H1 (cell line): Measurements from ENCODE around the gene VPS52. TPM values are rescaled to one million over a fixed set of nuclear protein-coding genes. Genes with fewer than 3 reads are reported as not detected.

ENCODE experiments used
- BACH1 ChIP-seq: IDR thresholded peaks from 2 replicates; pipeline ENCODE4 v1.6.1; 2012; ENCODE audit warnings: low read length, improper control_type of control experiment
- BCL11A ChIP-seq, 2 experiments: IDR thresholded peaks; one replicate each; pipeline ENCODE4 v1.6.1; 2011; ENCODE audit warnings: low read depth in 2 of 2, low read length in 2 of 2, mild to moderate bottlenecking in 2 of 2
- CREB1 ChIP-seq: IDR thresholded peaks from 2 replicates; pipeline ENCODE4 v1.6.1; 2012; ENCODE audit warnings: inconsistent platforms
- CTBP2 ChIP-seq: IDR thresholded peaks from 2 replicates; pipeline ENCODE4 v1.7.0; 2011; ENCODE audit warnings: borderline replicate concordance, mild to moderate bottlenecking, moderate library complexity, mixed read lengths, low read length; ENCODE audit not compliant: insufficient read depth, insufficient read length
- E2F6 ChIP-seq: IDR thresholded peaks from 2 replicates; pipeline ENCODE4 v1.6.1; 2012; ENCODE audit warnings: inconsistent platforms
- EGR1 ChIP-seq: IDR thresholded peaks from 2 replicates; pipeline ENCODE4 v1.6.1; 2011; ENCODE audit warnings: low read depth, low read length, borderline replicate concordance
- EP300 ChIP-seq, 2 experiments: IDR thresholded peaks; 1 replicate in 1 of 2; 2 replicates in 1 of 2; pipeline ENCODE4 v1.6.1; 2011 to 2012; ENCODE audit warnings: low read depth in 2 of 2, low read length in 2 of 2, mild to moderate bottlenecking in 2 of 2, borderline replicate concordance in 1 of 2, inconsistent platforms in 1 of 2, moderate library complexity in 1 of 2
- GABPA ChIP-seq: IDR thresholded peaks from 2 replicates; pipeline ENCODE4 v1.6.1; 2011; ENCODE audit warnings: mild to moderate bottlenecking, low read length, moderate library complexity, borderline replicate concordance; ENCODE audit not compliant: insufficient read depth
- GTF2F1 ChIP-seq: IDR thresholded peaks from 2 replicates; pipeline ENCODE4 v1.6.1; 2012; ENCODE audit warnings: low read depth, low read length, improper control_type of control experiment, borderline replicate concordance
- JUN ChIP-seq: IDR thresholded peaks from 2 replicates; pipeline ENCODE4 v1.6.1; 2011; ENCODE audit warnings: low read depth, mild to moderate bottlenecking, improper control_type of control experiment, low read length
- KDM4A ChIP-seq: IDR thresholded peaks from one replicate; pipeline ENCODE4 v1.7.1; 2012; ENCODE audit warnings: low read depth, mild to moderate bottlenecking, moderate library complexity, low read length, inconsistent platforms; ENCODE audit not compliant: severe bottlenecking
- KDM5A ChIP-seq: fragments of 200-600 bp; IDR thresholded peaks from 2 replicates; pipeline ENCODE4 v1.7.1; 2012; ENCODE audit warnings: mild to moderate bottlenecking, low read length, inconsistent platforms, mixed read lengths
- MAX ChIP-seq: IDR thresholded peaks from 2 replicates; pipeline ENCODE4 v1.6.1; 2012; ENCODE audit warnings: inconsistent platforms
- POLR2AphosphoS5 ChIP-seq: IDR thresholded peaks from 2 replicates; pipeline ENCODE4 v1.6.1; 2011; ENCODE audit warnings: low read depth, low read length
- POU5F1 ChIP-seq: IDR thresholded peaks from 2 replicates; pipeline ENCODE4 v1.6.1; 2011; ENCODE audit warnings: low read depth, mild to moderate bottlenecking, low read length, moderate library complexity
- RBBP5 ChIP-seq: IDR thresholded peaks from 2 replicates; pipeline ENCODE4 v1.7.1; 2012; ENCODE audit warnings: low read depth, mild to moderate bottlenecking, inconsistent platforms, low read length, moderate library complexity, borderline replicate concordance
- SIN3A ChIP-seq, 2 experiments: IDR thresholded peaks in 1 of 2; conservative IDR thresholded peaks in 1 of 2; 2 replicates each; pipeline ENCODE4 v1.6.1; 2011 to 2012; ENCODE audit warnings: low read length in 2 of 2, improper control_type of control experiment in 1 of 2, low read depth in 1 of 2, mild to moderate bottlenecking in 1 of 2
- SIX5 ChIP-seq: IDR thresholded peaks from 2 replicates; pipeline ENCODE4 v1.6.1; 2011; ENCODE audit warnings: mild to moderate bottlenecking, low read depth, low read length
- SRF ChIP-seq: IDR thresholded peaks from 2 replicates; pipeline ENCODE4 v1.6.1; 2011; ENCODE audit warnings: mild to moderate bottlenecking, low read depth, low read length, moderate library complexity
- TAF1 ChIP-seq: IDR thresholded peaks from 2 replicates; pipeline ENCODE4 v1.6.1; 2011; ENCODE audit warnings: mild to moderate bottlenecking, low read depth, low read length
- TCF12 ChIP-seq: IDR thresholded peaks from 2 replicates; pipeline ENCODE4 v1.6.1; 2011; ENCODE audit warnings: low read depth, mild to moderate bottlenecking, low read length
- ZNF274 ChIP-seq: IDR thresholded peaks from 2 replicates; pipeline ENCODE4 v1.7.0; 2012; ENCODE audit warnings: low read length, borderline replicate concordance; ENCODE audit errors: extremely low read depth
- polyA plus RNA-seq, 7 experiments: library from polyadenylated mRNA; depleted of rRNA in 3 of 7; stranded (reverse) in 5 of 7; unstranded in 2 of 7; fragments of >200 nt in 5 of 7; fragments of 200-250 nt in 2 of 7; gene quantifications; 1 replicate in 5 of 7; 2 replicates in 1 of 7; 4 replicates in 1 of 7; pipeline versions ENCODE4 v1.2.1 to v1.2.3, GENCODE V29; 2011 to 2013; ENCODE audit warnings: missing spikeins in 2 of 7, mixed read lengths in 2 of 7
- total RNA-seq: library from RNA; stranded (reverse); fragmentation: NEBNext Ultra II Directional; extraction: Animal tissue kit (Norgen Biotek cat#: 25700); gene quantifications from 2 replicates; pipeline ENCODE4 v1.2.1, GENCODE V29; 2021

VPS52 gene
- total and polyA plus RNA-seq, 2 of the 8 experiments (the other 6 are each of a cell fraction or from before 2014, with no cell fraction given), result 36.5 to 86.3 TPM

- TF ChIP-seq RBBP5, result no peak; the same call in 1 of the 2 replicates
- no peak for TF ChIP-seq BCL11A (IDR thresholded peaks at IDR 0.05; ENCODE audit: low read depth in 2 of 2, low read length in 2 of 2)
- no peak for TF ChIP-seq EP300 (IDR thresholded peaks at IDR 0.05; ENCODE audit: borderline replicate concordance in 1 of 2, low read depth in 2 of 2, low read length in 2 of 2)
- TF ChIP-seq TCF12, result no peak
- TF ChIP-seq ZNF274, result no peak
- peak; percentile 84 for TF ChIP-seq MAX
- TF ChIP-seq SIN3A (conservative IDR thresholded peaks at IDR 0.05 in 1 of 2, IDR thresholded peaks at IDR 0.05 in 1 of 2; ENCODE audit: low read depth in 1 of 2, low read length in 2 of 2), result peak; percentile 32 to 74; a peak in 3 of 4 replicates
- 0 out of 2 replicates have a peak, but pooled peaks have one; percentile 7 for TF ChIP-seq EGR1
- TF ChIP-seq KDM5A, result peak; percentile 94
- peak; percentile 84 for TF ChIP-seq GTF2F1
- peak; percentile 97 for TF ChIP-seq TAF1
- peak; percentile 93 for TF ChIP-seq GABPA
- peak; percentile 99 for TF ChIP-seq POLR2AphosphoS5
- TF ChIP-seq POU5F1, result no peak
- TF ChIP-seq SIX5, result 0 out of 2 replicates have a peak, but pooled peaks have one; percentile 18
- TF ChIP-seq E2F6, result peak; percentile 27; the same call in 1 of the 2 replicates
- TF ChIP-seq BACH1, result no peak
- TF ChIP-seq CTBP2, result peak; percentile 48
- peak; percentile 91 for TF ChIP-seq CREB1
- TF ChIP-seq KDM4A, result peak; percentile 88
- TF ChIP-seq SRF, result no peak
- no peak for TF ChIP-seq JUN
These were observed at the start of gene VPS52, which contains the start of gene RPS18 (continued) for GRCh38 chr6:33271468-33272274.
